CD1c-positive myeloid dendritic cell (primary cell): Measurements from ENCODE around the gene TTC7B.
A peak's percentile ranks its signal among the peaks of the same experiment; 100 is the strongest.

ENCODE experiments used
- DNase-seq: peaks from one replicate; pipeline ENCODE4 v3.0.0-alpha.2; 2016; ENCODE audit errors: extremely low spot score

The TTC7B gene

DNA sequence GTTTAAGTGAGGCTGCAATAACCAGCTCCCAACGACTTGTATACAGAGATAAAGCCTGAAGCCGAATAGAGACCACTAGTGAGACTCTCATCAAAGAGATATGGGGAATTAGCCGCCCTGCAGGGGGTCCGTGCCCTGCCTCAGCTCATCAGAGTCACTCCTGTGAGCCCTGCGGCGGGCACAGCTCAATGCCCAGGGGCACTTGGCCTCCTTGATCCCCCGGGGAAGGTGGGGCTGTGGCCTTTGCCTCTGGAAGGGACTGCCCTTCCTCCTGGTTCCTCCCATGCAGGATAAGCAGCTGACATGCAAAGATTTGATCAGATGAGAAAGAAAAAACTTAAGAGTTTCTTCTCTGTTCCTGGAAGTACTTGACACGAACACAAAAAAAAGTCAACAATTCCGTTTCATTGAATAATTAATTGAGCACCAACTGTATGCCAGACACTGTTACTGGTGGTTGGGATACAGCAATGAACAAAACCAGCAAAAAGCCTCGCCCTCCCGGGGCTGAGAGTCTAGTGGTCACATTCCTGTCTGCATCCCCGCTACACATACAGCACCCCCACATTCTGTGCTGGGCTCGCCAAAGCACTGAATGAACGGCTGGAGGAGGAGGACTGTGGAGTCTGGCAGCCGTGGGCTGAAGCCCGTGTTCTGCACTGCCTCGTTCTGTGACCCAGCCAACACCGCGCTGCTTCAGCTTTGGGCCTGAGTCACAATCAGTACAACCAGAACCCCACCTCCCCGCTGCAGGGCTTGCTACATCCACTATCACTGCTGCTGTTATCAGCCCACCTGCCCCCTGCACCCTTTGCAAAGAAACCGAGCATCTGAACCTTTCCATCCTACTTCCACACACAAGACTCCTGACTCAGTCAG, 10.3 kb downstream of the TTC7B start:
- no peak for DNase-seq

DNA sequence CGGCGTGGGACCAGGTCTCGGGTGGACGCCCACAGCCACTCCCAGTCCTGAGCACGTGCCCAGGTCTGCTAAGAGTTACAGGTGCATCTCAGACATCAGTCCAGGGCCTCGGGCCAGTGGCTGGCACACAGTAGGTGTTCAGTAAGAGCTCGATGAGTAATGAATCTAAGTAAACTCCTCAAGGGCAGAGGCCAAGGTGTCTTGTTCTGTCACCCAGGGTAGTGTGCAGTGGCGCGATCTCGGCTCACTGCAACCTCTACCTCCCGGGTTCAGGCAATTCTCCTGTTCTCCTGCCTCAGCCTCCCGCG, 11.2 kb downstream of the TTC7B start:
- DNase-seq = no peak

DNA sequence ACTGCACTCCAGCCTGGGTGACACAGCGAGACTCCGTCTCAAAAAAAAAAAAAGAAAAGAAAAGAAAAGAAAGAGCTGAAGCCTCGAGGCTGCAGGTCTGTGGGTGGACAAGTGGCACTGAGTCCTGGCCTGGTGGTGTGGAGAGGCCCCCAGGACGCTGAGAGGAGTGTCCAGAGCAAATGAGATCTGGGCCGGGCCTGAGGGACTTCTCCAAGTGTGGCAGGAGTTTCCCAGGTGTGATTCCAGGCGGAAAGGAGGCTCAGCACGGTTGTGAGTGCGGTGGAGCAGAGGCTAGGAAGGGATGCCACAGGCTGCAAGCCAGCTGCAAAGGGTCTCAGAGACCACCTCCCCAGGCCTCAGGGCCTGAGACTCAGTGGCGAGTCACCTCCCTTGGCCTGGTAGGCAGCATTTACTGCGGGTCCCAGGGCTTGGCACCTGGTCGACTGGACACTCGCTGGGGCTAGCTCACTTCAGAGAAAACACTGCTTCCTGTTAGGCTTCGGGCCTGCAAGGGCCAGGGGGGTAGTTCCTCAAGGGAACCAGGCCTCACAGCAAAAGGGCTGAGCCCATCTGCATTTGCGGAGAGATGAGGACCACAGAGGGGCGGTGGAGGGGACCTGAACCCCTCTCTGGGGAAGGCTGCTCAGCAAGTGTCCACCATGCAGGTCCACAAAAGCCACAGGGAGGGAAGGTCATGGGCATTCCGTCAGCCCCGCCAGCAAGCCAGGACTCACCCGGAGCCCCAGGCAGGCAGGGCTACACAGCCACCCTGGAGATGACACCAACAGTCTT, 11.7 kb downstream of the TTC7B start:
- DNase-seq = no peak

DNA sequence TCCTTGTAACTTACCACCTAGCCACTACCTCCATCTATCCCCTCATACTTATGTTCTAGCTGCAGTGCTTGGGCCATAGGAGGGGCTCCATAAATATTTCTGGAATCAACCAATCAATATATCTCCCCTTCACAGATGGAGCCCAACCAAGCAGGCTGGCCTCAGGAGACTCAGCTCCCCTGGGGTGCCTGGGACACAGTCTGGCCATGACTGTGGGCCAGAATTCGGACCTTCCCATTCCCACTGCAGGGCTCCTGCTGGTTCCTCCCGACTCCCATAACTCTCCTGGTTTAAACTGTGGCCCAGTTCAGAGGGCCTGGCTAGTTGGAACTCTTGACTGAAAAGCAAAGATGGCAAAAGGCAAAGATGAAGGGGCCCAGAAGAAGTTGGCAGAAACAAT, 13.0 kb downstream of the TTC7B start:
- DNase-seq = no peak

DNA sequence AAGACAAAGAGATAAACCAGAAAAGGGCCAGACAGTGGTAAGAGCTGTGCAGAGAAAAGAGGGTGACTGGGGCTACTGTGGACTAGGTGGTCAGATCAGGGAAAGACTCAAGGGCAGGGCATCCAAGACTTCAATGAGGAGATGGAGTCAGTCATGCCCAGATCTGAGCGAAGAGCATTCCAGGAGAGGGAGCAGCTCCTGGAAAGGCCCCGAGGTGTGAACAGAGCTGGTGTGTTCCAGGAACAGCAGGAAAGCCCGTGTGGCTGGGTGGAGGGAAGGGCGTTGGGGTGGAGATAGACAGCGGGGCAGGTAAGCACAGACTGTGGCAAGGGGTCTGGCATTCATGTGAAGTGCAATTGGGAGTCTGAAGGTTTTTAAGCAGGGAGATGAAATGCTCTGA, 16.8 kb downstream of the TTC7B start:
- no peak for DNase-seq

DNA sequence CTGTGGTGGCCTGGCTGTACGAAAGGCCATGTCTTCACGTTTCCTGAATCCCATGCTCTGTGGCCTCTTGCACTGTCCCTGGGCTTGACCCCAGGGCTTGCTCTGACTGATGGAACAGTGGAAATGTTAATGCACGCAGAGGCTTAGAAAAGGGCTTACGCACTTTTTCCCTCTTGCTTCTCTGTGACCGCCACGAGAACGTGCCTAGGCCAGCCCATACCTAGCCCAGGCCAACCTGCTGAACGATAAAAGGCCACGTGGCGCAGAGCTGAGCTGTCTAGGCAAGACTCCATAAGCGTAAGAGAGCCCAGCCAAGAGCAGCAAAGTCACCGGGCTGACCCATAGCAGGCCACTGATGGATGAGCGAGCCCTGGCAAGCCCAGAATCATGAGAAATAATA, 18.3 kb downstream of the TTC7B start:
- DNase-seq = no peak

DNA sequence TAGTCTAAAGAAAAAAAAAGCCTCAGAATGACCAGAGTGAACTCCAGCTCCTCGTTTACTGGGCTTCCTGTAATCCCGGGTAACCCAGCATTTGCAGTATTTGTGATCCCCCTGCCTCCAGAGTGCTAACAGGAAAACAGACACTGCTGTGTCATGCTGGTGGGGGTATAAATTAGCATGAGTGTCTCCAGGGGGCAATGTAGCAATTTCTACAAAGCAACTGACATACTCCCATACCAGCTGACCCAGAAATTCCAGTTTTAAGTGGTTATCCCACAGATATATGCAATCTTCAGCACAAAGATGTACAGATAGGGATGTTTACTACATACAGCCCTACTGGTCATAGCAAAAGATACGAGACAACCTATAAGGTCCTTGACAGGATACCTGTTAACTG, 18.8 kb downstream of the TTC7B start:
- DNase-seq = no peak

DNA sequence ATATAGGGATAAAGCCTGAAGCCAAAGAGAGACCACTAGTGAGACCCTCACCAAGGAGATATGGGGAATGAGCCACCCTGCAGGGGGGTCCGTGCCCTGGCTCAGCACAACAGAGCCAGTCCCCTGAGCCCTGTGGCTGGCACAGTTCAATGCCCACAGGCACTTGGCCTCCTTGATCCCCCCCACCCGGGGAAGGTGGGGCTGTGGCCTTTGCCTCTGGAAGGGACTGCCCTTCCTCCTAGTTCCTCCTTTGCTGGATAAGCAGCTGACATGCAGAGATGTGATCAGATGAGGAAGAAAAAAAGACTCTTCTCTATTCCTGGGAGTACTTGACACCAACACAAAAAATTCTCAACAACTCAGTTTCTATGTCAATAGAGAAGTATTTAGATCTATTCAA, 19.9 kb downstream of the TTC7B start:
- peak; percentile 87 for DNase-seq

DNA sequence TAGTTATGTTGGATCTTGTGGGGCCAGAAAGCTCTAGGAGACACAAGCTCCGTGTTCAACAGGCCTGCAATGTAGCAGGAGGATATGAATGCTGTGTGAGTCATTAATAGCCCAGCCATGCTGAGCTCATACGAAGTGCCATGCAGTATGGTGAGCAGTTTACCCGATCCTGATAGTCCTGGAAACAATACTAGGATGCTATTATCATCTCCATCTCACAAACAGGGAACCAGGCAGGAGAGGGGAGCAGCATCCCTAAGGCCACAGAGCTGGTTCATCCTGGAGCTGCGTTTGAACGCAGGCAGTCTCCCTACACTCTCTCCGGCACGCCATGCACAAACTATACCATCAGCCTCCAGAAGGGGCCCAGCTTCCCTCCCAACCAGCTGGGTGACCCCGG, 20.5 kb downstream of the TTC7B start:
- peak; percentile 53 for DNase-seq

DNA sequence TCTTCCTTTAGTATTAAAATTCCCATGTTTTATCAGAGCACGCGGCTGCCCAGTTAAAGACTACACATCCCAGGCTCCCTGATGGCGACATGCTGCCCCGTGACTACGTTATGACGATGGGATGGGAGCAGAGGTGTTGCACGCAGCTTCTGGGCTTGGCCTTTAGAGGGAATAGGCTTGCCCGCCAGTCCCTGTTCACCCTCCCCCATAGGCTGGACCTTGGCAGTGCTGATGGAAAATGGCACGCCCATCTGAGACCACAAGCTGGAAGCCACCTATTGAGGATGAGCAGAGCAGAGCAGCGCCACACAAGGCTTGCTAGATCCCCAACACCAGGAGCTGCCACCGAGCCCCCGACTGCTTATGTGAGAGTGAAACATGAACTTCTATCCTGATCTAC, 24.7 kb downstream of the TTC7B start:
- no peak for DNase-seq

DNA sequence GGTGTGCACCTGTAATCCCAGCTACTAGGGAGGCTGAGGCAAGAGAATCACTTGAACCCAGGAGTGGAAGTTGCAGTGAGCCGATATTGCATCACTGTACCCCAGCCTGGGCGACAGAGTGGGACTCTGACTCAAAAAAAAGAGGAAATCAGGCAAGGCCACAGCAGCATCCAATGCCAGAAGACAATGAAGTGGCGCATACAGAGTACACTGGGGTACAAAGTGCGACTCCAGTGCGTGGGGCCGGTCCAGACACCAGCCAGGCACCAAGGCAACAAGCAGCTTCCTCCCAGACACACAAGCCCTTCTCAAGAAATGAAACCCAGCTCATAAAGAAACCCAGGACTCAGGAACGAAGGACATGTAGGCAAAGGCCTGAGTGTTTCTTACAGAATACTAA, 28.2 kb downstream of the TTC7B start:
- DNase-seq = peak; percentile 95

DNA sequence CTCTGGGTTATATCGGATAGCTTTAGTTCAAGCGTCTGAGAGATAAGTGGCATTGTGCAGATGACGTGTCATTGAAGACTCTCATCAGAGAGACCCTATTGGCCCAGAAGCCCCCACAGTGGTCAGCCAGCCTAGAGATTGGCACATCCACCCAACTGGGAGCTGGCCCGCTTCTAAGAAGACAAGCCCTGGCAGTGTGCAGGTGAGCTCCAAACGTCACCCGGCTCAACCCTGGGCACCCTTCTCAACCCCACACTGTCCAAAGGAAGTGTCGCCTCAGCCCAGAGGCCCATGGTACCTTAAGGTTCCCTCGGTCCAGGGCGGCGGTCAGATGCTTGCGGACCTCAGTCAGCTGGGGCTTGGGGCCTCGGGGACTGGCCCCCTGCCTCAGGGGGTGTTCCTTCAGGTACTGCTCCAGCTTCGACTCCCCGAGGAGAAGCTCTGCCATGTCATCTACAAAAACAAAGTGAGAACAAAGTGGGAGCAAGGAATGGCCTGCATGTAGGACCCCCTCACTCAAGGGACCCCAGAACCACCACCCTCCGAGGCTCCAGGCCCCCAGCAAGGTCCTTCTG, 30.3 kb downstream of the TTC7B start:
- DNase-seq = no peak

DNA sequence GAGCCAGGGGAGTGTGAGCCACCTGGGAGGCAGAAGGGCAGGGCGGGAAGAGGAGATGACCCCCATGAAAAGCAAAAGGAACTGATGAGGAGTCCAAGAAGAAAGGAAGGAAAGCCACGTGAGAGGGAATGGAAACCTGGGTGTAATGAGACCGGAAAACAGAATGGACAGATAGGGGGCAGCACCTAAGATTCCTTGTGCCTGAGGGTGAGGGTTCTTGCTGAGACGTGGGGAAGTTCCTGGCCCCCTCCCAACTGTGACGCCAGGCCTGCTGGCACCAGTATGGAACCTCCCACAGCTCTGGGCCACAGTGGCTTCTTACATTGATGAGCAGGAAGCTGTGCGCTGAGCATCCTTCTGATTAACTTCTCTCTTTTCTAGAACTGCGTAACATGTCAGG, 30.8 kb downstream of the TTC7B start:
- peak; percentile 88 for DNase-seq

DNA sequence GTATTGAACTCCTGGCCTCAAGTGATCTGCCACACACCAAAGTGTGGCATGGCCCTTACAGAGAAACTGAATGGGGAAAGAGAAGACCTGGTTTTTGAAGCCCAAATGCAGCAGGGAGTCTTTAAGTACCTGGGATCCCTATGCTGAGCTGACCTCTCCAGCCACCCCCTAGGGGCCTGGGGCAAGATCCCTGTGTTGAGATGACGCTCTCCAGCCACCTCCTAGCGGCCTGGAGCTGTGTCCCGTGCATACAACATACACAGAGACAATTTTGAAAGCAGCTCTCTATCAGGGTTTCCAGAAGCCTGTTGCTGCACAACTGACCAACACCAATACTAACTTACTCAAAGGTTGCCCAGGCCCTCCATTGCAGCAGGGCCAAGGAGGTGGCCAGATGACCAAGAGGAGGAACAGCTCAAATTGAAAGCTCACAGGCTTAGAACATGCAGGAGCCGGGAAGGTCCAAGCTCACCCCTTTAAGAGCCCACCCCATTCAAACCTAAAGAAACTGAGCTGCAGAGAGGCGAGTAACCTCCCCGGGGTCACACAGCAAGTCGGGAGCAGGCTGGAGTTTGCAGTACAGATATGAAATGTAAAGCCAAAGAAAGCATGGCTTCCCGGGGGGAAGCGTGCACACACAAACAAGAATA, 31.5 kb downstream of the TTC7B start:
- DNase-seq = no peak

DNA sequence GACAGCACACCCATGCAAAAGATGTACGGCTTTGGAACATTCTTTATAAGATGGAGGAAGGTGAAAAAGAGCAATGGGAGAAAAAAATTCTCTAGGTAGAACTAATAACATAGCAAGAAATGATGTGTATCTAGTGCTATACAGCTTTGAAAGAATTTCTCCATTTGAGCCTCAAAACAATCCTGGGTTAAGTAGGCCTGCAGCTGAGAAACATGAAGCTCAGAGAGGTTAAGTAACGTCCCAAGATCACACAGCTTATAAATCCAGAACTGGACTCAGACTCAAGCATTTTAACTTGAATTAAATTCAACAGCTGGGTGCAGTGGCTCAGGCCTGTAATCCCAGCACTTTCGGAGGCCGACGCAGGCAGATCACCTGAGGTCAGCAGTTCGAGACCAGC, 32.9 kb downstream of the TTC7B start:
- no peak for DNase-seq

DNA sequence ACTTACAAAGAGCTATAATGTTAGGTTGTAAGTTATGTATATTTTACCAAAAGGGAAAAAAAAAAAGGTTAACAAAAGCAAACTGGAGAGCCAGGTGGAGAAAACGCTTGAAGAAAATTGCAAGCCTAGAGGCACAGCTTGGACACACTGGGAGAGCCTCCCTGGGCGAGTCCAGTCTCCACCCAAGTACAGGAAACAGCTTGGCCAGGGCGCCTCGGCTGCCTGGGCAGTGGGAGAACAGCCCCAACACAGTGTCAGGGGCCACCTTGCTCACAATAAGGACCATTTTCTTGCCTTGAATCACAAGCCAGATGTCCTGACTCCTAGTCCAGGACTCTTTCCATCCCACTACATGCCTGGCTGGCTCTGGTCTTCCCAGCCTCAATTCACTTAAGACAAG, 33.3 kb downstream of the TTC7B start:
- no peak for DNase-seq

DNA sequence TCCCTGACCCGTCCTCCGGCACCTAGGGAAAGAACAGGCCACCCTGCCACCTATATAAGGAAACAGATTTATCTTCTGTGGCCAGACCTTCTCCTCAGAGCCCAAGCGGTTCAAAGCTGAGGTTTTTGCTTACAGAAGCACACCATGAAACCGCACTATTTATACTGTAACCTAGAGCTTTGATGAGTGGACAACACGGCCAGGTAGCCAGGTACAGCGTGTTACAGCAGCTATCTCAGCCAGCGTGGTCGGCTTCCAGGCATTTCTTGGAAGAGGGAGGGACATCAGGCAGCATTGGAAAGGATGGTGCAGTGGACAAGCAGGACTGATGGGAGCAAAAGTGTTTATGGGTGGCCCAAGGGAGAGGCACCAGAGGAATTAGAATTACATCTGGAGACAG, 34.4 kb downstream of the TTC7B start:
- no peak for DNase-seq

DNA sequence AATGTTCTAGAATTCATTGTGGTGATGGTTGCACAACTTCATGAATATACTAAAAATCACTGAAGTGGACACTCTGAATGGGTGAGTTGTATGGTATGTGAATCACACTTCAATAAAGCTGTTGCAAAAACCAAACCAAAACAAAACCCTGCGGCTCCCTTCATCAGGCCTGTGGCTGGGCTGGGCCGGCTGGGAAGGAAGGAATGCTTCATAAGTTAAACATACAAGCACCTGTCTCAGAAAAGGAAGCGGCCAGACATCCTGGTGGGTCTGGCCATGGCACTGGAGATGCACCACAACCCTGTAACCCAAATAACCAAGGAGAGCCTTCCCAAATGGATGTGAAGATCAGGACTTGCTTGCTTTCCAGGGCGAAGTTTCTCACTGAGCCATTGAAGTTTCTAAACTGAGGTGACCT, 34.9 kb downstream of the TTC7B start:
- no peak for DNase-seq

DNA sequence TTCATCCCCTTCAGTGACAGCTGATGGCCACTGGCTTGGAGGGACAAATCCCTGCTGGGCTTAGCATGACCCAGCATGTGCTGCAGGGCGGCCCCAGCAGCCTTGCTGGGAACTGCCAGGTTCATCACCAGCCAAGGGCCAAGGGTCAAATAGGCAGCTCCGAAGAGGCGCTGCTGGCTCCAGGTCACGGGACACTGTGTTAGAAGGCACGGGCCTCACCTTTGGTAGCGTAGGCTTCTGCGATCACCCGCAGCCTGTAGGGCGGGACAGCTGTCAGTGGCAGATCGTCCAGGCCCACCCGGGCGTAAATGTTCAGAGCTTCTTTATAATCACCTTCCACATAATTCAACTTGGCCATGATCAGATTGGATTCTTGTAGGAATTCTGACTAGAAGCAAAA, 35.7 kb downstream of the TTC7B start:
- DNase-seq = no peak

DNA sequence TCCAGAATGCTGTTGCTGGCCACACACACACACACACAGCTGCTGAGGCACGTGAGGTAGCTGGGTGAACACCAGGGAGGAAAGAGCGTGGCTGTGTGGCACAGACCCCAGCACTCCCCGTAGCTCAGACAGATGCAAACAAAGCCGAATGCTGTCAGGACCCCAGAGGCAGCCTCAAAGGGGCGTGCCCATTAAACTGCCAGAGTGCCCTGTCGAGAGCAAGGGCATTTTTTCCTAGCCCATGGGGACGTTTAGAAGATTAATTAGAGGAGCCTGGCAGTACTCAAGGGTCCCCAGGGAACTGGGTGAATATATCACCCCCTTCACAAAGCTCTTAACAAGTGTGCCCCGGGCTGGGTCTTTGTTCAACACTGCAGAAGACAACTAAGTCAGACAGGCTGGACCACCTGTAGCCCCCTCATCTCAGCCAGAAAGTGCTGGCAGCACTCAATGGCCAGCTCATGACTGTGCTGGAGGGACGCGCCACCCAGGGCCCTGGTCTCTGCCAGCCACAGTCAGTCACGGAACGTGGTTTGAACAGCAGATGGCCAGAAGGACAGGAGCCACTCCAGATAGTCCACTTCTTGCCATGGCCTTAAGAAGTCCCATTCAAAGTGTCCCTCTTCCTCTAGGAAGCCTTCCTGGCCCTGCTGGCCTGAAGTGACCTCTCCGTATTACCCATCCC, 37.5 kb downstream of the TTC7B start:
- DNase-seq = no peak

DNA sequence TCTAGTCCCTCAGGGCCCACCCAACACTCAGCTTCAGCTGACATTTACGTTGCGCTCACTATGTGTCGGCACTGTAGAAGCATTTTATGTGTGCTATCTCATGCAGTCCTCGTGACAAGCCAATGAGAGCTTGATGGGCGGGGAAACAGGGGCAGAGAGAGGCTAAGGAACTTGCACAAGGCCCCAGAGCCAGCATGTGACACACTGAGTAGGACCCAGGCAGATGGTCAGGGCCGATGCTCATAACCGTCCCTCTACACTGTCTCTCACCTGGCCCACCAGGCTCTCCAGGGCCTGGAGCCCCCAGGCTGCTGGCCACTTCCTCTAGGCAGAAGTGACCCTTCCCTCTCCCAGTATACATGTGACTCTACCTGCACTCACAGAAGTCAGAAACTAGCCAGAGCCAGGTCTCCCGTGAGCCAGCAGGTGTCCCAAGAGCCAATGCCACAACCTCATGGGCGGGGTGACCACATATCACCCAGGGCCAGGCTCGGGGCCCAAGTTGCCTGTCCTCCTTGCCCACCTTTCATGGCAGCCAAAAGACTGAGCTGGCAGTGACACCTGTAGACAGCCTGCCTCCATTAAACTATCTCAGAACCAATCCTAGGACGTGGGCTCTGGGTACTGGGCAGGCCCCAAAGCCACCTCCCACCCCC, 38.3 kb downstream of the TTC7B start:
- DNase-seq = no peak
